Tibial artery (tissue), 4 donors: ENCODE data around the gene RPL37.
A peak's percentile ranks its signal among the peaks of the same experiment; 100 is the strongest.

ENCODE experiments used
- DNase-seq, 2 donors: peaks; one replicate each; pipeline ENCODE4 v3.0.0-alpha.2; 2019
- H3K27ac ChIP-seq, 2 donors: fragments of 200-600 bp; sonication (generic) in 1 of 2; 1 replicate in 1 of 2; 2 replicates in 1 of 2; pipeline ENCODE4 v1.5.1; 2018 to 2019; ENCODE audit warnings: mild to moderate bottlenecking in 1 of 2
- H3K27me3 ChIP-seq, 2 donors: fragments of 200-600 bp; sonication (generic) in 1 of 2; one replicate each; pipeline versions ENCODE4 v1.5.1 to v1.6.0; 2016 to 2019
- H3K36me3 ChIP-seq, 3 donors: fragments of 200-600 bp; sonication (generic) in 2 of 3; one replicate each; pipeline ENCODE4 v1.5.1; 2016 to 2019; ENCODE audit warnings: mild to moderate bottlenecking in 2 of 3
- H3K4me1 ChIP-seq, 4 donors: fragments of 200-600 bp; sonication (generic) in 2 of 4; 1 replicate in 3 of 4; 2 replicates in 1 of 4; pipeline ENCODE4 v1.5.1; 2016 to 2019
- H3K4me3 ChIP-seq, 2 donors: fragments of 200-600 bp; sonication (generic) in 1 of 2; 1 replicate in 1 of 2; 2 replicates in 1 of 2; pipeline ENCODE4 v1.5.1; 2018 to 2019; ENCODE audit warnings: mild to moderate bottlenecking in 2 of 2
- H3K9me3 ChIP-seq, 3 donors: fragments of 200-600 bp; sonication (generic) in 1 of 3; one replicate each; pipeline ENCODE4 v1.5.1; 2016 to 2019
- CTCF ChIP-seq, 2 experiments: fragments of 200-600 bp in 1 of 2; fragments of 450-650 bp in 1 of 2; IDR thresholded peaks; one replicate each; pipeline ENCODE4 v1.5.1; 2017 to 2019; ENCODE audit warnings: antibody characterized with exemption in 2 of 2, mild to moderate bottlenecking in 1 of 2, moderate library complexity in 1 of 2
- intact Hi-C: fragments of 100-400 bp; cut with DNase I; formaldehyde crosslinking; loops from one replicate; pipeline ENCODE4 v1.15.0; 2023; ENCODE audit warnings: low total_unique reads

RPL37 gene

GRCh38 chr5:40813698-40814281 lies 21.2 kb downstream of the RPL37 start:
- no peak for TF ChIP-seq CTCF (IDR thresholded peaks at IDR 0.05)
- no peaks in the 10 kb centered on the region for H3K27me3 ChIP-seq
- no peak for DNase-seq
- no peaks in the 10 kb centered on the region for H3K36me3 ChIP-seq
- H3K4me3 ChIP-seq, result no peak overlapping the region
- intact Hi-C loops, result no loop called here
- no peaks in the 10 kb centered on the region for H3K9me3 ChIP-seq
- no peak overlapping the region for H3K27ac ChIP-seq
- H3K4me1 ChIP-seq, result no peaks in the 10 kb centered on the region

GRCh38 chr5:40812125-40812524 lies 22.9 kb downstream of the RPL37 start:
- intact Hi-C loops, result no loop called here
- H3K27ac ChIP-seq, result no peak overlapping the region
- no peaks in the 10 kb centered on the region for H3K4me1 ChIP-seq
- H3K27me3 ChIP-seq, result no peaks in the 10 kb centered on the region
- DNase-seq, result no peak
- TF ChIP-seq CTCF (IDR thresholded peaks at IDR 0.05), result no peak
- H3K36me3 ChIP-seq, result no peaks in the 10 kb centered on the region
- H3K4me3 ChIP-seq, result no peak overlapping the region
- H3K9me3 ChIP-seq, result no peaks in the 10 kb centered on the region

- Histone ChIP-seq H3K27me3 (no peaks in the 10 kb centered on the region), H3K27ac (no peak overlapping the region), H3K4me3 (no peak overlapping the region), H3K36me3 (no peaks in the 10 kb centered on the region), H3K4me1 (peaks cover 0 to 12% (median 7%) of the 10 kb centered on the region in 4 donors), H3K9me3 (no peaks in the 10 kb centered on the region)
- no peak for TF ChIP-seq CTCF (IDR thresholded peaks at IDR 0.05)
- no peak for DNase-seq
- intact Hi-C loops, result no loop called here
These were observed 33.1 kb downstream of the RPL37 start for GRCh38 chr5:40801771-40802562.

- H3K27me3 ChIP-seq, result no peaks in the 10 kb centered on the region
- peak overlapping the region; percentile 87 to 90 for H3K27ac ChIP-seq
- H3K9me3 ChIP-seq, result no peaks in the 10 kb centered on the region
- DNase-seq, result no peak
- peaks cover 0 to 26% (median 14%) of the 10 kb centered on the region in 4 donors for H3K4me1 ChIP-seq
- no peak for TF ChIP-seq CTCF (IDR thresholded peaks at IDR 0.05)
- H3K36me3 ChIP-seq, result no peaks in the 10 kb centered on the region
- intact Hi-C loops, result no loop called here
- peak overlapping the region; percentile 63 to 89 for H3K4me3 ChIP-seq
These were observed 35.8 kb downstream of the RPL37 start for GRCh38 chr5:40799258-40799657.

- Histone ChIP-seq H3K27ac (peak overlapping the region; percentile 87 to 90), H3K4me1 (peaks cover 0 to 31% (median 14%) of the 10 kb centered on the region in 4 donors), H3K36me3 (no peaks in the 10 kb centered on the region), H3K27me3 (no peaks in the 10 kb centered on the region), H3K4me3 (peak overlapping the region; percentile 63 to 89), H3K9me3 (no peaks in the 10 kb centered on the region)
- intact Hi-C loops, result no loop called here
- no peak for TF ChIP-seq CTCF (IDR thresholded peaks at IDR 0.05)
- DNase-seq, result no peak
These were observed 36.2 kb downstream of the RPL37 start for GRCh38 chr5:40798801-40799210.
